SK-MEL-5 (cell line): Measurements from ENCODE around the gene NARS2. TPM values are rescaled to one million over a fixed set of nuclear protein-coding genes. Genes with fewer than 3 reads are reported as not detected.
A peak's percentile ranks its signal among the peaks of the same experiment; 100 is the strongest.

Experiments used
- DNase-seq: peaks from one replicate; pipeline ENCODE4 v3.0.0-alpha.2; 2016; ENCODE audit warnings: low read depth, low spot score
- in situ Hi-C: cut with HindIII; loops from 2 replicates; pipeline ENCODE4 v1.10.0; 2016; ENCODE audit warnings: low sequenced_read_pairs, high pct_unique_total_duplicates, low pct_unique_long_range_greater_than_20kb
- total RNA-seq: library from RNA; depleted of rRNA; stranded (reverse); fragments of >200 nt; shearing (Covaris generic); gene quantifications from 2 replicates; pipeline ENCODE4 v1.2.3, GENCODE V29; 2014

Gene NARS2
- total RNA-seq, 1 experiment from 2014 or later: 93.1 TPM

- in situ Hi-C loops: no loop called here
- DNase-seq: peak; percentile 37
These were observed 142.6 kb downstream of the NARS2 start for GRCh38 chr11:78432058-78432515.

- no peak for DNase-seq
- in situ Hi-C loops: no loop called here
These were observed 145.0 kb downstream of the NARS2 start for GRCh38 chr11:78429660-78430059.

- no peak for DNase-seq
- in situ Hi-C loops: no loop called here
These were observed 145.5 kb downstream of the NARS2 start for GRCh38 chr11:78429209-78429608.

- in situ Hi-C loops: no loop called here
- DNase-seq: no peak
These were observed 145.9 kb downstream of the NARS2 start for GRCh38 chr11:78428773-78429172.

GRCh38 chr11:78428266-78428636, 146.4 kb downstream of the NARS2 start:
- in situ Hi-C loops: no loop called here
- DNase-seq: no peak

GRCh38 chr11:78427615-78428265, 146.9 kb downstream of the NARS2 start:
- in situ Hi-C loops: no loop called here

GRCh38 chr11:78426845-78427244, 147.8 kb downstream of the NARS2 start:
- in situ Hi-C loops: no loop called here
- DNase-seq: no peak

More at GRCh38 chr11:78427615-78428265, 146.9 kb downstream of the NARS2 start:
- DNase-seq: no peak

GRCh38 chr11:78425399-78426070, 149.1 kb downstream of the NARS2 start:
- in situ Hi-C loops: no loop called here
- no peak for DNase-seq

GRCh38 chr11:78424334-78425270, 150.1 kb downstream of the NARS2 start:
- in situ Hi-C loops: no loop called here
- no peak for DNase-seq

GRCh38 chr11:78423241-78423640, 151.4 kb downstream of the NARS2 start:
- in situ Hi-C loops: no loop called here
- no peak for DNase-seq

GRCh38 chr11:78420796-78421209, 153.9 kb downstream of the NARS2 start:
- no peak for DNase-seq

GRCh38 chr11:78420255-78420764, 154.4 kb downstream of the NARS2 start:
- peak; percentile 59 for DNase-seq
- in situ Hi-C loops: no loop called here

More at GRCh38 chr11:78420796-78421209, 153.9 kb downstream of the NARS2 start:
- in situ Hi-C loops: no loop called here

- no peak for DNase-seq
- in situ Hi-C loops: no loop called here
These were observed 155.3 kb downstream of the NARS2 start for GRCh38 chr11:78419327-78419726.

- no peak for DNase-seq
- in situ Hi-C loops: no loop called here
These were observed 156.0 kb downstream of the NARS2 start for GRCh38 chr11:78418584-78419211.

- DNase-seq: peak; percentile 69
- in situ Hi-C loops: no loop called here
These were observed 156.6 kb downstream of the NARS2 start for GRCh38 chr11:78417888-78418583.

- no peak for DNase-seq
- in situ Hi-C loops: no loop called here
These were observed 157.3 kb downstream of the NARS2 start, which contains the start of gene GAB2 for GRCh38 chr11:78417175-78417887. GAB2 (minus strand) TSS chr11:78417820; CDS start chr11:78417720, 100 bp downstream.
